PC-9 (cell line): ENCODE results near the gene ZYG11A. TPM values are rescaled to one million over a fixed set of nuclear protein-coding genes. Genes with fewer than 3 reads are reported as not detected.

Experiments
- BruUV-seq: library from RNA; stranded (reverse); fragments of 400-500 nt; replicated peaks from 2 replicates; lab custom pipeline; 2021; lab: Mats Ljungman, UMichigan
- CTCF ChIA-PET: fragments of 300-600 bp; sonication (Branson Sonifier 250); formaldehyde crosslinking; loops from one replicate; lab custom pipeline; 2022; ENCODE audit warnings: antibody characterized with exemption; lab: Charles Lee
- POLR2A ChIA-PET: fragments of 300-600 bp; sonication (Branson Sonifier 250); formaldehyde crosslinking; loops from one replicate; lab custom pipeline; 2022; ENCODE audit warnings: antibody characterized with exemption; ENCODE audit not compliant: unreplicated experiment; lab: Charles Lee
- DNase-seq, 2 experiments: peaks; one replicate each; pipeline versions ENCODE4 v3.0.0 to v3.0.0-alpha.2; 2015 to 2022; ENCODE audit warnings: mixed read lengths in 1 of 2
- H2AFZ ChIP-seq: fragments of 200-600 bp; sonication (generic); 2 replicates; pipeline ENCODE4 v1.8.1; 2017; ENCODE audit warnings: antibody characterized with exemption
- H3F3A ChIP-seq: fragments of 200-600 bp; sonication (generic); 2 replicates; pipeline ENCODE4 v1.8.1; 2017; ENCODE audit warnings: antibody characterized with exemption, mild to moderate bottlenecking, low read depth; ENCODE audit not compliant: insufficient read depth
- H3K27ac ChIP-seq: fragments of 200-600 bp; sonication (generic); 2 replicates; pipeline ENCODE4 v1.6.1; 2016; ENCODE audit warnings: mixed run types
- H3K27me3 ChIP-seq: fragments of 200-600 bp; sonication (generic); 2 replicates; pipeline ENCODE4 v1.6.1; 2016; ENCODE audit warnings: low read depth, mixed run types; ENCODE audit not compliant: insufficient read depth
- H3K36me3 ChIP-seq: fragments of 200-600 bp; sonication (generic); 2 replicates; pipeline ENCODE4 v1.6.1; 2016; ENCODE audit warnings: low read depth, mixed run types
- H3K4me1 ChIP-seq: fragments of 200-600 bp; sonication (generic); replicated peaks from 2 replicates; pipeline ENCODE4 v1.6.1; 2016; ENCODE audit warnings: mixed run types; ENCODE audit not compliant: insufficient read depth
- H3K4me2 ChIP-seq: fragments of 200-600 bp; sonication (generic); 2 replicates; pipeline ENCODE4 v1.6.1; 2017; ENCODE audit warnings: mixed run types
- H3K4me3 ChIP-seq: fragments of 200-600 bp; sonication (generic); 2 replicates; pipeline ENCODE4 v1.6.1; 2016; ENCODE audit warnings: mixed run types
- H3K79me2 ChIP-seq: fragments of 200-600 bp; sonication (generic); 2 replicates; pipeline ENCODE4 v1.6.1; 2017; ENCODE audit warnings: low read depth, mixed run types
- H3K9me2 ChIP-seq: fragments of 200-600 bp; sonication (generic); 2 replicates; pipeline ENCODE4 v1.8.1; 2017; ENCODE audit warnings: mild to moderate bottlenecking; ENCODE audit not compliant: insufficient read depth
- H3K9me3 ChIP-seq: fragments of 200-600 bp; sonication (generic); 2 replicates; pipeline ENCODE4 v1.8.1; 2016; ENCODE audit warnings: low read depth; ENCODE audit not compliant: insufficient read depth
- H4K20me1 ChIP-seq: fragments of 200-600 bp; sonication (generic); 2 replicates; pipeline ENCODE4 v1.8.1; 2017; ENCODE audit not compliant: insufficient read depth
- EZH2 ChIP-seq: fragments of 200-600 bp; sonication (generic); IDR thresholded peaks from 2 replicates; pipeline ENCODE4 v1.8.0; 2017; ENCODE audit warnings: antibody characterized with exemption, low read depth
- intact Hi-C: fragments of 100-400 bp; cut with micrococcal nuclease; formaldehyde crosslinking; loops from one replicate; pipeline ENCODE4 v1.10.0; 2022; ENCODE audit not compliant: unreplicated experiment
- total RNA-seq: library from RNA; stranded (reverse); gene quantifications from 2 replicates; pipeline ENCODE4 v1.2.3, GENCODE V29; 2021
- TF ChIP-seq, protein P1 (sequence below): fragments of 200-600 bp; sonication (generic); conservative IDR thresholded peaks from 2 replicates; pipeline ENCODE4 v1.6.1; 2017; ENCODE audit warnings: mixed run types, antibody characterized with exemption, mild to moderate bottlenecking, moderate library complexity

The ZYG11A gene
- total RNA-seq, 1 experiment from 2014 or later, result 11.5 TPM

DNA sequence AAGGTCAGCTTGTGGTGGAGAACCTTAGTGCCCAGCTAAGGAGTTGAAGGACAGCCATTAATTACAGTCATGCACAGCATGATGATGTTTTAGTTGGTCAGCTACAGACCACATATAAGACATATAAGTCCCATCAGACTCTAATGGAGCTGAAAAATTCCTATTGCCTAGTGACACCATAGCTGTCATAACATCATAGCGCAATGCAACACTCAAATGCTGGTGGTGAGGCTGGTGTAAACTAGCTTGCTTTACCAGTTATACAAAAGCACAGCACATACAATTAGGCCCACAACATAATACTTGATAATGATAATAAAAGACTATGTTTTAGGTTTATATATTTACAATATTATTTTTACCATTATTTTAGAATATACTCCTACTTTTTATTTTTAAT lies 75.0 kb downstream of the ZYG11A start:
- H3K4me2 ChIP-seq, result no peak overlapping the region
- peaks cover 9% of the 10 kb centered on the region; the same call in 1 of the 2 replicates for H3F3A ChIP-seq
- no peak for DNase-seq
- no peak overlapping the region for H3K4me3 ChIP-seq
- no peak overlapping the region for H3K27ac ChIP-seq
- H3K9me3 ChIP-seq, result no peaks in the 10 kb centered on the region
- H3K9me2 ChIP-seq, result no peaks in the 10 kb centered on the region
- H3K27me3 ChIP-seq, result no peaks in the 10 kb centered on the region
- H2AFZ ChIP-seq, result no peak overlapping the region
- H4K20me1 ChIP-seq, result no peaks in the 10 kb centered on the region
- intact Hi-C loops, result no loop called here
- POLR2A ChIA-PET, result no interaction called here
- TF ChIP-seq, protein P1, sequence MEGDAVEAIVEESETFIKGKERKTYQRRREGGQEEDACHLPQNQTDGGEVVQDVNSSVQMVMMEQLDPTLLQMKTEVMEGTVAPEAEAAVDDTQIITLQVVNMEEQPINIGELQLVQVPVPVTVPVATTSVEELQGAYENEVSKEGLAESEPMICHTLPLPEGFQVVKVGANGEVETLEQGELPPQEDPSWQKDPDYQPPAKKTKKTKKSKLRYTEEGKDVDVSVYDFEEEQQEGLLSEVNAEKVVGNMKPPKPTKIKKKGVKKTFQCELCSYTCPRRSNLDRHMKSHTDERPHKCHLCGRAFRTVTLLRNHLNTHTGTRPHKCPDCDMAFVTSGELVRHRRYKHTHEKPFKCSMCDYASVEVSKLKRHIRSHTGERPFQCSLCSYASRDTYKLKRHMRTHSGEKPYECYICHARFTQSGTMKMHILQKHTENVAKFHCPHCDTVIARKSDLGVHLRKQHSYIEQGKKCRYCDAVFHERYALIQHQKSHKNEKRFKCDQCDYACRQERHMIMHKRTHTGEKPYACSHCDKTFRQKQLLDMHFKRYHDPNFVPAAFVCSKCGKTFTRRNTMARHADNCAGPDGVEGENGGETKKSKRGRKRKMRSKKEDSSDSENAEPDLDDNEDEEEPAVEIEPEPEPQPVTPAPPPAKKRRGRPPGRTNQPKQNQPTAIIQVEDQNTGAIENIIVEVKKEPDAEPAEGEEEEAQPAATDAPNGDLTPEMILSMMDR, result no peak
- TF ChIP-seq EZH2, result no peak
- CTCF ChIA-PET, result no interaction called here
- H3K4me1 ChIP-seq, result no peaks in the 10 kb centered on the region; the same call in 1 of the 2 replicates
- H3K79me2 ChIP-seq, result no peaks in the 10 kb centered on the region
- no peaks in the 10 kb centered on the region for H3K36me3 ChIP-seq
- no TSS peak for BruUV-seq

DNA sequence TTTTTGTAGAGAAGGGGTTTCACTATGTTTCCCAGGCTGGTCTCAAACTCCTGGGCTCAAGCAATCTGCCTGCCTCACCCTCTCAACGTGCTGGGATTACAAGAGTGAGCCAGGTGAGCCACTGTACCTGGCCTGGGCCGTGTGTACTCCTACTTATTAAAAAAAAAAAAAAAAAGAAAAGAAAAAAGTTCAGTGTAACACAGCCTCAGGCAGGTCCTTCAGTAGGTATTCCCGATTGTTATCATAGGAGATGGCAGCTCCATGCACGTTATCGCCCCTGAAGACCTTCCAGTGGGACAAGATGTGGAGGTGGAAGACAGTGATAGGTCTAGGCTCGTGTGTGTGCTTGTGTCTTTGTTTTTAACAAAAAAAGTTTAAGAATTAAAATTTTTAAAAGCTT lies 75.6 kb downstream of the ZYG11A start:
- CTCF ChIA-PET, result no interaction called here
- BruUV-seq, result no TSS peak
- H3K4me2 ChIP-seq, result no peak overlapping the region
- H3K4me3 ChIP-seq, result no peak overlapping the region
- H3K9me3 ChIP-seq, result no peaks in the 10 kb centered on the region
- H3K27ac ChIP-seq, result no peak overlapping the region
- H2AFZ ChIP-seq, result no peak overlapping the region
- no peaks in the 10 kb centered on the region; the same call in 1 of the 2 replicates for H3K4me1 ChIP-seq
- POLR2A ChIA-PET, result interaction anchor here (0.7 to 0.9 kb wide), 2 partner anchors 11 to 129 kb away, joined by 4 to 6 read pairs; no protein-coding TSS in a partner anchor
- TF ChIP-seq, protein P1, result no peak
- no peak for TF ChIP-seq EZH2
- H4K20me1 ChIP-seq, result no peaks in the 10 kb centered on the region
- H3K36me3 ChIP-seq, result no peaks in the 10 kb centered on the region
- intact Hi-C loops, result no loop called here
- H3K79me2 ChIP-seq, result no peaks in the 10 kb centered on the region
- no peak for DNase-seq
- H3K27me3 ChIP-seq, result no peaks in the 10 kb centered on the region
- no peaks in the 10 kb centered on the region for H3K9me2 ChIP-seq
- peaks cover 9% of the 10 kb centered on the region; the same call in 1 of the 2 replicates for H3F3A ChIP-seq

DNA sequence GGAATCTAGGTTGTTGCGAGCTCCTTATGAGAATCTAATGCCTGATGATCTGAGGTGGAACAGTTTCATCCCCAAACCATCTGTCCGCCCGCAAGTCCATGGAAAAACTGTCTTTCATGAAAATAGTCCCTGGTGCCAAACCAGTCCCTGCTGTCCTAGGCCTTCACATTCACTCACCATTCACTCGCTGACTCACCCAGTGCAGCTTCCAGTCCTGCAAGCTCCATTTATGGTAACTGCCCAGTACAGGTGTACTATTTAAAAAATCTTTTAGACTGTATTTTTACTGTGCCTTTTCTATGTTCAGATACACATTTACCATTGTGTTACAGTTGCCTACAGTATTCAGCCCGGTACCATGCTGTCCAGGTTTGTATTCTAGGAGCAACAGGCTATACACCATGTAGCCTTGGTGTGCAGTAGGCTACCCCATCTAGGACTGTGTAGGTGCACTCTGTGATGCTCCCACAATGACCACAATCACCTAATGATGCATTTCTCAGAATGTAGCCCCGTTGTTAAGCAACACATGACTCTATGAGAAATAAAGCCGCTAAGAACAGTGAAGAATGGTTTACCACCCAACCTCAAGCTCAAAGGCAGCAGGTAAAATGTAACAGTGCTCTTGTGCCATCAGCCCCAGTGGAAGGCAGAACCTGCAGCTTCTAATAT lies 76.6 kb downstream of the ZYG11A start:
- no peaks in the 10 kb centered on the region for H4K20me1 ChIP-seq
- POLR2A ChIA-PET, result interaction anchor here (0.6 to 0.9 kb wide), 4 partner anchors 12 to 128 kb away, joined by 3 to 6 read pairs (median 4); no protein-coding TSS in a partner anchor
- H3K27ac ChIP-seq, result no peak overlapping the region
- no peak overlapping the region for H2AFZ ChIP-seq
- TF ChIP-seq, protein P1, result no peak
- H3K27me3 ChIP-seq, result no peaks in the 10 kb centered on the region
- H3K79me2 ChIP-seq, result no peaks in the 10 kb centered on the region
- no peak overlapping the region for H3K4me2 ChIP-seq
- CTCF ChIA-PET, result interaction anchor here (0.5 kb wide), 4 partner anchors 51 to 262 kb away, joined by 3 to 12 read pairs (median 4); no protein-coding TSS in a partner anchor
- H3K4me3 ChIP-seq, result no peak overlapping the region
- intact Hi-C loops, result no loop called here
- H3K4me1 ChIP-seq, result no peaks in the 10 kb centered on the region; the same call in 1 of the 2 replicates
- DNase-seq, result no peak
- H3K36me3 ChIP-seq, result no peaks in the 10 kb centered on the region
- no peaks in the 10 kb centered on the region for H3K9me2 ChIP-seq
- peaks cover 9% of the 10 kb centered on the region; the same call in 1 of the 2 replicates for H3F3A ChIP-seq
- BruUV-seq, result no TSS peak
- H3K9me3 ChIP-seq, result no peaks in the 10 kb centered on the region
